Naive thymus-derived CD4-positive, alpha-beta T cell (primary cell): ENCODE measurements around the gene TUBA4A. TPM values are rescaled to one million over a fixed set of nuclear protein-coding genes. Genes with fewer than 3 reads are reported as not detected.

ENCODE experiments used
- ATAC-seq: fragments of 150-1000 bp; cut with Tn5 transposase; 2 replicates; pipeline ENCODE4 v1.10.0; 2021; ENCODE audit warnings: mild to moderate bottlenecking, moderate library complexity
- CTCF ChIA-PET: fragments of 350-600 bp; sonication (Branson Sonifier 250); formaldehyde crosslinking; loops from one replicate; lab custom pipeline; 2021; ENCODE audit warnings: antibody characterized with exemption; lab: Charles Lee
- POLR2A ChIA-PET: fragments of 350-600 bp; sonication (Branson Sonifier 250); formaldehyde crosslinking; loops from one replicate; lab custom pipeline; 2021; ENCODE audit warnings: antibody characterized with exemption, inconsistent platforms; lab: Charles Lee
- DNase-seq, 9 donors: peaks; one replicate each; pipeline versions ENCODE4 v3.0.0 to v3.0.0-alpha.2; 2020 to 2022; ENCODE audit warnings: mixed read lengths in 1 of 9
- H3K27ac ChIP-seq: one replicate; pipeline ENCODE4 v1.7.0; 2013; ENCODE audit warnings: mild to moderate bottlenecking, low read depth, low read length, moderate library complexity
- H3K27me3 ChIP-seq, 2 donors: one replicate each; pipeline ENCODE4 v1.7.0; 2013; ENCODE audit warnings: low read length in 2 of 2, mild to moderate bottlenecking in 2 of 2, moderate library complexity in 2 of 2; ENCODE audit not compliant: control insufficient read depth in 2 of 2, insufficient read depth in 2 of 2
- H3K36me3 ChIP-seq, 3 experiments: 1 replicate in 2 of 3; 2 replicates in 1 of 3; pipeline ENCODE4 v1.7.0; 2013; ENCODE audit warnings: low read length in 3 of 3, mild to moderate bottlenecking in 3 of 3, moderate library complexity in 1 of 3; ENCODE audit not compliant: insufficient read depth in 3 of 3, control insufficient read depth in 2 of 3
- H3K4me1 ChIP-seq, 2 donors: one replicate each; pipeline ENCODE4 v1.7.0; 2013; ENCODE audit warnings: low read length in 2 of 2, mild to moderate bottlenecking in 2 of 2, moderate library complexity in 1 of 2; ENCODE audit not compliant: control insufficient read depth in 2 of 2, insufficient read depth in 2 of 2
- H3K4me3 ChIP-seq: 2 replicates; pipeline ENCODE4 v1.7.0; 2013; ENCODE audit warnings: mild to moderate bottlenecking, low read length
- H3K9me3 ChIP-seq, 3 experiments: 1 replicate in 2 of 3; 2 replicates in 1 of 3; pipeline ENCODE4 v1.7.0; 2013; ENCODE audit warnings: low read length in 3 of 3; ENCODE audit not compliant: control insufficient read depth in 2 of 3
- H3K27ac Mint-ChIP-seq, 9 donors: one replicate each; pipeline ENCODE4 v1.8.0; 2020 to 2022; ENCODE audit warnings: mixed read lengths in 9 of 9, mild to moderate bottlenecking in 8 of 9, moderate library complexity in 5 of 9, inconsistent platforms in 2 of 9
- H3K27me3 Mint-ChIP-seq, 5 donors: one replicate each; pipeline ENCODE4 v1.8.0; 2021 to 2022; ENCODE audit warnings: mixed read lengths in 5 of 5, mild to moderate bottlenecking in 1 of 5
- H3K36me3 Mint-ChIP-seq, 5 donors: one replicate each; pipeline ENCODE4 v1.8.0; 2020 to 2022; ENCODE audit warnings: mixed read lengths in 5 of 5, mild to moderate bottlenecking in 3 of 5, inconsistent platforms in 1 of 5
- H3K4me1 Mint-ChIP-seq, 7 donors: one replicate each; pipeline ENCODE4 v1.8.0; 2020 to 2022; ENCODE audit warnings: mixed read lengths in 7 of 7, mild to moderate bottlenecking in 3 of 7, inconsistent platforms in 1 of 7
- H3K4me3 Mint-ChIP-seq, 10 donors: one replicate each; pipeline ENCODE4 v1.8.0; 2020 to 2022; ENCODE audit warnings: mild to moderate bottlenecking in 10 of 10, mixed read lengths in 10 of 10, moderate library complexity in 6 of 10, inconsistent platforms in 2 of 10
- H3K9me3 Mint-ChIP-seq, 11 donors: one replicate each; pipeline ENCODE4 v1.8.0; 2020 to 2022; ENCODE audit warnings: mixed read lengths in 11 of 11, mild to moderate bottlenecking in 4 of 11, inconsistent platforms in 1 of 11, moderate library complexity in 1 of 11
- intact Hi-C, 2 donors: fragments of 100-400 bp; cut with micrococcal nuclease; formaldehyde crosslinking; loops; one replicate each; pipeline ENCODE4 v1.15.1; 2023
- polyA plus RNA-seq, 2 donors: library from polyadenylated mRNA; unstranded; fragments of 300-500 nt; fragmentation: Illumina TruSeq; gene quantifications; one replicate each; pipeline ENCODE4 v1.2.3, GENCODE V29; 2021
- total RNA-seq, 6 experiments: library from RNA in 5 of 6; stranded (reverse) in 5 of 6; gene quantifications; 1 replicate in 5 of 6; 2 replicates in 1 of 6; pipeline ENCODE4 v1.2.3 and lab custom pipeline; 2021 to 2026

The TUBA4A gene
- total and polyA plus RNA-seq, 7 experiments from 2014 or later = 82.9 to 336 (median 183) TPM

DNA sequence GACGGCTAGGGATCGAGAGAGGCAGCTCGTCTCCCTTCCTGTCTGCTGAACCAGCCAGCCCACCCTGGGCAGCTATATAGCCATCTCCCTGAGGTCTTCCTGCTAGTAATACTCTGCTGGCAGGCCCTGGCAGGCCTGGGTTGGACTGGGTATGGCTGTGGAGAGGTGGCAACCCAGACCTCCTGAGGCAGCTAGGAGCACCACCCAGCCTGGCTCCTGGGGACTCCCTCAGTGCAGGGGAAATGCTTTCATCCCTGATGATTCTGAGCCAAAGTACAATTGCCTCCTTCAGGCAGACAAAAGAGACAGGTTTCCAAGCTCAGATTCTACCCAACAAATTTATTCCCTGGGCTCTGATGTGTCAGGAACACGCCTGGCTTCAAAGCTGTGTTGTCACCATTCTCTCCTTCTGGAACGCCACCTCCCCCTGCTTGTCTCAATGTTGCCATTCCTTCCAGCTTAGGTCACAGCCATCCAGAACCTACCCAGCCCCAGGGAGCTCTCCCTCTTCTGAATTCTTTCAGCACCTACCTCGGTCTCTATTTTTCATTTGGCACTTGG lies 20.7 kb upstream of the TUBA4A start:
- Histone ChIP-seq H3K4me1 (peaks cover 13 to 17% of the 10 kb centered on the region in 2 donors), H3K9me3 (no peaks in the 10 kb centered on the region), H3K27me3 (no peaks in the 10 kb centered on the region), H3K36me3 (no peaks in the 10 kb centered on the region), H3K4me3 (no peak overlapping the region), H3K27ac (no peak overlapping the region)
- Mint-ChIP-seq H3K36me3 (no peaks in the 10 kb centered on the region), H3K4me1 (peaks cover 15 to 22% (median 22%) of the 10 kb centered on the region in 7 donors), H3K27me3 (peaks cover 0 to 11% (median 0%) of the 10 kb centered on the region in 5 donors), H3K9me3 (no peaks in the 10 kb centered on the region), H3K4me3 (no peak overlapping the region), H3K27ac (no peak overlapping the region)
- CTCF ChIA-PET = interaction anchor here (1.2 to 12.9 kb wide), 3 partner anchors 12 to 22 kb away, joined by 4 to 194 read pairs (median 20); partner anchors contain the start of gene TUBA4A
- intact Hi-C loops = no loop called here
- DNase-seq (no peak), ATAC-seq (no peak)
- POLR2A ChIA-PET = interaction anchor here (0.9 to 3.2 kb wide), 3 partner anchors 19 to 22 kb away, joined by 3 to 12 read pairs (median 3); partner anchors contain the start of genes TUBA4A and TUBA4B

DNA sequence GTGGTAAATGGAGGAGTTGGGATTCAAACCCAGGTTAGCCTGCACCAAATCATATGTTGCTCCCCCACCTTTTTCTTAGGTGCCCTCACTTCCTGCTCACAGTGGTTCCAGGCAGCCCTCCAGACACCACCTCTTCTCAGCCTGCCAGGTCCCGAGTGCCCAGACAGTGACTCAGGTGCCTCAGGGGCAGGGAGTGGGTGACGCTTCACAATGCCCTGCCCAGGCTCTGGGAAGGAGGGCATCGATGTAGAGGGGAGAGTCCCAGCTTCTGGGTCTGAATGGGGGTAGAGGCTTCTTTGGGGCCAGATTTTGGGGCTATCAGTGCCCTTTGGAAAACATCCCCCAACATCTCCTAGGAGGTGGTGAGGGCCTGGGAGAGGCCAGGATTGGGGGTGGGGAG lies 20.2 kb upstream of the TUBA4A start:
- H3K27ac Mint-ChIP-seq = no peak overlapping the region
- CTCF ChIA-PET = interaction anchor here (1.2 to 12.9 kb wide), 3 partner anchors 11 to 22 kb away, joined by 4 to 194 read pairs (median 20); partner anchors contain the start of gene TUBA4A
- intact Hi-C loops = no loop called here

DNA sequence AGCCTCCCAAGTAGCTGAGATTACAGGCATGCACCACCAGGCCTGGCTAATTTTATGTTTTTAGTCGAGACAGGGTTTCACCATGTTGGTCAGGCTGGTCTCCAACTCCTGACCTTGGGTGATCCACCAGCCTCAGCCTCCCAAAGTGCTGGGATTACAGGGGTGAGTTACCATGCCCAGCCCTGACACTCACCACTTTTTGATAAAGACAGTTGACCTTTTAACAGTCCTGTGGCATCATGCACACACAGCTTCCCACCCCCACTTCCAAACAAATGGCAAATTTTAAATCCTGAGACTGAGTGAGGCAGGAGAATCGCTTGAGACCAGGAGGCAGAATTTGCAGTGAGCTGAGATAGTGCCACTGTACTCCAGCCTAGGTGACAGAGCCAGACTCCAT lies 19.3 kb upstream of the TUBA4A start:
- CTCF ChIA-PET = interaction anchor here (12.9 kb wide), 1 partner anchor 23 kb away, joined by 194 read pairs; no protein-coding TSS in a partner anchor
- Mint-ChIP-seq H3K36me3 (no peaks in the 10 kb centered on the region), H3K4me1 (peaks cover 7 to 11% (median 10%) of the 10 kb centered on the region in 7 donors), H3K27ac (no peak overlapping the region), H3K9me3 (no peaks in the 10 kb centered on the region), H3K27me3 (peaks cover 0 to 16% (median 0%) of the 10 kb centered on the region in 5 donors), H3K4me3 (no peak overlapping the region)
- DNase-seq (no peak), ATAC-seq (no peak)
- Histone ChIP-seq H3K27me3 (no peaks in the 10 kb centered on the region), H3K36me3 (no peaks in the 10 kb centered on the region), H3K9me3 (no peaks in the 10 kb centered on the region), H3K4me3 (no peak overlapping the region), H3K27ac (no peak overlapping the region), H3K4me1 (peaks cover 4 to 7% of the 10 kb centered on the region in 2 donors)
- intact Hi-C loops = no loop called here
- POLR2A ChIA-PET = interaction anchor here (3.2 kb wide), 1 partner anchor 18 kb away, joined by 12 read pairs; the partner anchor contains the start of gene TUBA4A

More for the DNA sequence above, 20.2 kb upstream of the TUBA4A start:
- Histone ChIP-seq H3K9me3 (no peaks in the 10 kb centered on the region), H3K4me3 (no peak overlapping the region), H3K27me3 (no peaks in the 10 kb centered on the region), H3K36me3 (no peaks in the 10 kb centered on the region), H3K4me1 (peaks cover 13 to 17% of the 10 kb centered on the region in 2 donors), H3K27ac (no peak overlapping the region)
- POLR2A ChIA-PET = interaction anchor here (0.9 to 3.2 kb wide), 3 partner anchors 19 to 22 kb away, joined by 3 to 12 read pairs (median 3); partner anchors contain the start of genes TUBA4A and TUBA4B
- ATAC-seq = no peak
- Mint-ChIP-seq H3K27me3 (peaks cover 0 to 14% (median 0%) of the 10 kb centered on the region in 5 donors), H3K4me3 (no peak overlapping the region), H3K36me3 (no peaks in the 10 kb centered on the region), H3K4me1 (peaks cover 14 to 20% (median 19%) of the 10 kb centered on the region in 7 donors), H3K9me3 (no peaks in the 10 kb centered on the region)
- DNase-seq = no peak

DNA sequence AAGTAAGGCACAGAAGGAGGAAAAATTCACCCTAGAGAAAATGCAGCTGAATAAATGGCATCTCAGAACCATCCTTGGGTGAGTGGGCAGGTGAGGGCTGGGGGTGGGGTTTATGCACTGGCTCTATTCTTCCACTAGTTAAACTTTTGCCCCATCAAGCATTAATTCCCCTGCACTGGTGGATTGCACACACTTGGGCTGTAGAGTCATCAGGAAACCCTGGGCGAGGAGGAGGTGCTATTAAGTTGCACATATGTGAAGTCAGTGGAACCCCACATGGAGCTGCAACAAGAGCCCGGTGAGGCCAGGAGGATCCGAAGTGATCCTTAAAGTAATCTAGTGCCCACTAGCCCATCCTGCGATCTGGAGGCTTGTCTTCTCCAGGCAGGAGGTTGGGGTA lies 18.6 kb upstream of the TUBA4A start:
- Histone ChIP-seq H3K36me3 (no peaks in the 10 kb centered on the region), H3K4me1 (peaks cover 0 to under 1% of the 10 kb centered on the region in 2 donors), H3K27me3 (no peaks in the 10 kb centered on the region), H3K9me3 (no peaks in the 10 kb centered on the region), H3K27ac (no peak overlapping the region), H3K4me3 (no peak overlapping the region)
- intact Hi-C loops = no loop called here
- ATAC-seq (no peak), DNase-seq (no peak)
- no peak overlapping the region for H3K27ac Mint-ChIP-seq
- ChIA-PET CTCF (interaction anchor here (12.9 kb wide), 1 partner anchor 24 kb away, joined by 194 read pairs; no protein-coding TSS in a partner anchor), POLR2A (interaction anchor here (3.2 kb wide), 1 partner anchor 17 kb away, joined by 12 read pairs; the partner anchor contains the start of gene TUBA4A)
- H3K9me3 Mint-ChIP-seq = no peaks in the 10 kb centered on the region
- peaks cover 0 to 16% (median 0%) of the 10 kb centered on the region in 5 donors for H3K27me3 Mint-ChIP-seq
- peaks cover 1 to 5% (median 4%) of the 10 kb centered on the region in 7 donors for H3K4me1 Mint-ChIP-seq
- H3K36me3 Mint-ChIP-seq = no peaks in the 10 kb centered on the region
- no peak overlapping the region for H3K4me3 Mint-ChIP-seq

DNA sequence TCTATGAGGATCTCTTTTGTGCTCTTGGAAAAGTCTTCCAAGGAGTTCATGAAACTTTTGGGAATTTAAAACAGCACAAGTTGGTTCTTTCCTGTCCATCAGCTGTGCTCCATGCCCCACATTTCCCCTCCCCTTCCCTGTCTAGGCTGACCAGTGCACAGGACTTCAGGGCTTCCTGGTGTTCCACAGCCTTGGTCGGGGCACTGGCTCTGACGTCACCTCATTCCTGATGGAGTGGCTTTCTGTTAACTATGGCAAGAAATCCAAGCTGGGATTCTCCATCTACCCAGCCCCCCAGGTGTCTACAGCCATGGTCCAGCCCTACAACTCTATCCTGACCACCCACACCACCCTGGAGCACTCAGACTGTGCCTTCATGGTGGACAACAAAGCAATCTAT lies 17.3 kb upstream of the TUBA4A start:
- no peak overlapping the region for H3K27ac Mint-ChIP-seq
- Histone ChIP-seq H3K36me3 (no peaks in the 10 kb centered on the region), H3K27me3 (no peaks in the 10 kb centered on the region), H3K27ac (no peak overlapping the region), H3K4me1 (no peaks in the 10 kb centered on the region), H3K4me3 (no peak overlapping the region), H3K9me3 (no peaks in the 10 kb centered on the region)
- H3K9me3 Mint-ChIP-seq = no peaks in the 10 kb centered on the region
- ChIA-PET POLR2A (interaction anchor here (0.6 kb wide), 1 partner anchor 60 kb away, joined by 3 read pairs; no protein-coding TSS in a partner anchor), CTCF (interaction anchor here (1.2 kb wide), 1 partner anchor 24 kb away, joined by 3 read pairs; no protein-coding TSS in a partner anchor)
- peaks cover 0 to 16% (median 0%) of the 10 kb centered on the region in 5 donors for H3K27me3 Mint-ChIP-seq
- intact Hi-C loops = no loop called here
- H3K4me1 Mint-ChIP-seq = no peaks in the 10 kb centered on the region
- H3K36me3 Mint-ChIP-seq = no peaks in the 10 kb centered on the region
- ATAC-seq (no peak), DNase-seq (no peak)
- no peak overlapping the region for H3K4me3 Mint-ChIP-seq

DNA sequence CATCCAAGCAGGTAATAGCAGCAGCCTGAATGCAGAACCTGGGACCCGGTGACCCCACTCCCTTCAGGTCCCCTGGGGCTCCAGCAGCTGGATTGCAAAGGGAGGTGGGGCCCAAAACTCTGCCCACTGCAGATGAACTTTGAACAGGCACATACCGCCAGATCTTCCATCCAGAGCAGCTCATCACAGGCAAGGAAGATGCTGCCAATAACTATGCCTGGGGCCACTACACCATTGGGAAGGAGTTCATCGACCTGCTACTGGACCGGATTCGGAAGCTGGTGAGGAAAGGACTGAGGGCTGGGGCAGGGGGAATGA lies 16.3 kb upstream of the TUBA4A start:
- no peaks in the 10 kb centered on the region for H3K4me1 Mint-ChIP-seq
- H3K9me3 Mint-ChIP-seq = no peaks in the 10 kb centered on the region
- ChIA-PET POLR2A (interaction anchor here (0.8 to 0.9 kb wide), 3 partner anchors 9 to 42 kb away, joined by 3 read pairs; partner anchors contain the start of gene DNAJB2), CTCF (no interaction called here)
- no peaks in the 10 kb centered on the region for H3K36me3 Mint-ChIP-seq
- no peak overlapping the region for H3K27ac ChIP-seq
- no peak overlapping the region for H3K4me3 Mint-ChIP-seq
- H3K9me3 ChIP-seq = no peaks in the 10 kb centered on the region
- H3K27me3 ChIP-seq = no peaks in the 10 kb centered on the region
- no peak overlapping the region for H3K4me3 ChIP-seq
- H3K27me3 Mint-ChIP-seq = peaks cover 0 to 16% (median 0%) of the 10 kb centered on the region in 5 donors
- ATAC-seq (no peak), DNase-seq (no peak)
- intact Hi-C loops = no loop called here
- no peak overlapping the region for H3K27ac Mint-ChIP-seq
- H3K4me1 ChIP-seq = no peaks in the 10 kb centered on the region
- H3K36me3 ChIP-seq = no peaks in the 10 kb centered on the region
